Choroid plexus epithelial cell (primary cell): ENCODE measurements around the gene PHTF1.

Source experiments
- DNase-seq: peaks from one replicate; pipeline ENCODE4 v3.0.0-alpha.2; 2010; ENCODE audit warnings: low read depth
- H3K4me3 ChIP-seq: 2 replicates; pipeline ENCODE4 v1.5.1; 2011; ENCODE audit warnings: low read depth, mild to moderate bottlenecking, control low read depth, low read length, moderate library complexity
- CTCF ChIP-seq: conservative IDR thresholded peaks from 2 replicates; pipeline ENCODE4 v1.5.1; 2011; ENCODE audit warnings: low read depth, mild to moderate bottlenecking, control low read depth, inconsistent platforms, low read length, moderate library complexity

Gene PHTF1

GRCh38 chr1:113677250-113678158, 81.8 kb downstream of the PHTF1 start:
- peak; percentile 86 for DNase-seq
- no peak overlapping the region for H3K4me3 ChIP-seq
- TF ChIP-seq CTCF, result peak; percentile 58

- DNase-seq, result no peak
- TF ChIP-seq CTCF, result no peak
Observed at GRCh38 chr1:113676524-113676923, 82.8 kb downstream of the PHTF1 start.

GRCh38 chr1:113675302-113675701, 84.0 kb downstream of the PHTF1 start:
- no peak overlapping the region for H3K4me3 ChIP-seq
- DNase-seq, result peak; percentile 20
- no peak for TF ChIP-seq CTCF

More at GRCh38 chr1:113676524-113676923, 82.8 kb downstream of the PHTF1 start:
- no peak overlapping the region for H3K4me3 ChIP-seq

GRCh38 chr1:113674591-113674990, 84.7 kb downstream of the PHTF1 start:
- DNase-seq, result no peak
- no peak for TF ChIP-seq CTCF

GRCh38 chr1:113672491-113672890, 86.8 kb downstream of the PHTF1 start:
- H3K4me3 ChIP-seq, result no peak overlapping the region
- peak; percentile 13 for DNase-seq
- no peak for TF ChIP-seq CTCF

More at GRCh38 chr1:113674591-113674990, 84.7 kb downstream of the PHTF1 start:
- no peak overlapping the region for H3K4me3 ChIP-seq

- no peak for DNase-seq
Observed at GRCh38 chr1:113670650-113671049, 88.6 kb downstream of the PHTF1 start.

More at GRCh38 chr1:113670650-113671049, 88.6 kb downstream of the PHTF1 start:
- H3K4me3 ChIP-seq, result no peak overlapping the region
- no peak for TF ChIP-seq CTCF
